PC-3 (cell line): ENCODE results near the gene PCBP2.
"Not testable (repeated sequence)": the region's sequence is repeated elsewhere in the genome, so short reads cannot be mapped to it uniquely, and the experiment has no call there.

Source experiments
- EZH2 ChIP-seq: fragments of 300-600 bp; sonication (generic); IDR thresholded peaks from one replicate; pipeline ENCODE4 v1.6.1; 2017; ENCODE audit warnings: antibody characterized with exemption, mild to moderate bottlenecking, low read length; ENCODE audit not compliant: unreplicated experiment
- TF ChIP-seq, protein P1 (sequence below): fragments of 300-600 bp; sonication (generic); conservative IDR thresholded peaks from 2 replicates; pipeline ENCODE4 v1.5.1; 2017; ENCODE audit warnings: antibody characterized with exemption, low read depth, mild to moderate bottlenecking, low read length

DNA sequence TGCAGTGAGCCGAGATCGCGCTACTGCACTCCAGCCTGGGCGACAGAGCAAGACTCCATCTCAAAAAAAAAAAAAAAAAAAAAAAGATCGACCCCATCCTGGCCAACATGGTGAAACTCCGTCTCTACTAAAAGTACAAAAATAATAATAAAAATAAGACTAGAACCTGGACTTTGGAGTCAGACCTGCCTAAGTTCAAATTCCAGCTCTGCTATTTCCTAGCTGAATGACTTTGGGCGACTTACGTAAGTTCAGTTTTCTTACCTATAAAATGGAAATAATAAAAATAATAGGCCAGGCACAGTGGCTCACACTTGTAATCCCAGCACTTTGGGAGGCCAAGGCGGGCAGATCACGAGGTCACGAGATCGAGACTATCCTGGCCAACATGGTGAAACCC, 29.7 kb upstream of the PCBP2 start:
- TF ChIP-seq, protein P1, sequence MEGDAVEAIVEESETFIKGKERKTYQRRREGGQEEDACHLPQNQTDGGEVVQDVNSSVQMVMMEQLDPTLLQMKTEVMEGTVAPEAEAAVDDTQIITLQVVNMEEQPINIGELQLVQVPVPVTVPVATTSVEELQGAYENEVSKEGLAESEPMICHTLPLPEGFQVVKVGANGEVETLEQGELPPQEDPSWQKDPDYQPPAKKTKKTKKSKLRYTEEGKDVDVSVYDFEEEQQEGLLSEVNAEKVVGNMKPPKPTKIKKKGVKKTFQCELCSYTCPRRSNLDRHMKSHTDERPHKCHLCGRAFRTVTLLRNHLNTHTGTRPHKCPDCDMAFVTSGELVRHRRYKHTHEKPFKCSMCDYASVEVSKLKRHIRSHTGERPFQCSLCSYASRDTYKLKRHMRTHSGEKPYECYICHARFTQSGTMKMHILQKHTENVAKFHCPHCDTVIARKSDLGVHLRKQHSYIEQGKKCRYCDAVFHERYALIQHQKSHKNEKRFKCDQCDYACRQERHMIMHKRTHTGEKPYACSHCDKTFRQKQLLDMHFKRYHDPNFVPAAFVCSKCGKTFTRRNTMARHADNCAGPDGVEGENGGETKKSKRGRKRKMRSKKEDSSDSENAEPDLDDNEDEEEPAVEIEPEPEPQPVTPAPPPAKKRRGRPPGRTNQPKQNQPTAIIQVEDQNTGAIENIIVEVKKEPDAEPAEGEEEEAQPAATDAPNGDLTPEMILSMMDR: not testable (repeated sequence)
- TF ChIP-seq EZH2: not testable (repeated sequence)
